Activated naive CD4-positive, alpha-beta T cell treated with anti-CD3 and anti-CD28 coated beads, Interleukin-2, amount 50 U/mL, for 72 hours (primary cell): Measurements from ENCODE around the gene LINGO1. TPM values are rescaled to one million over a fixed set of nuclear protein-coding genes. Genes with fewer than 3 reads are reported as not detected.

Source experiments
- ATAC-seq, 2 donors: fragments of 150-1000 bp; cut with Tn5 transposase; 2 replicates each; pipeline ENCODE4 v1.10.0; 2021; ENCODE audit warnings: mild to moderate bottlenecking in 2 of 2, moderate library complexity in 2 of 2
- DNase-seq, 2 donors: peaks; one replicate each; pipeline ENCODE4 v3.0.0; 2021 to 2022; ENCODE audit warnings: low spot score in 2 of 2
- H3K27ac Mint-ChIP-seq, 2 donors: one replicate each; pipeline ENCODE4 v1.8.0; 2022; ENCODE audit warnings: mild to moderate bottlenecking in 2 of 2, mixed read lengths in 2 of 2
- H3K36me3 Mint-ChIP-seq, 2 donors: one replicate each; pipeline ENCODE4 v1.8.0; 2022; ENCODE audit warnings: mixed read lengths in 2 of 2
- H3K9me3 Mint-ChIP-seq, 2 donors: one replicate each; pipeline ENCODE4 v1.8.0; 2022; ENCODE audit warnings: mixed read lengths in 2 of 2
- total RNA-seq, 2 donors: library from RNA; stranded (reverse); gene quantifications; one replicate each; pipeline ENCODE4 v1.2.3, GENCODE V29; 2022

The LINGO1 gene, protein sequence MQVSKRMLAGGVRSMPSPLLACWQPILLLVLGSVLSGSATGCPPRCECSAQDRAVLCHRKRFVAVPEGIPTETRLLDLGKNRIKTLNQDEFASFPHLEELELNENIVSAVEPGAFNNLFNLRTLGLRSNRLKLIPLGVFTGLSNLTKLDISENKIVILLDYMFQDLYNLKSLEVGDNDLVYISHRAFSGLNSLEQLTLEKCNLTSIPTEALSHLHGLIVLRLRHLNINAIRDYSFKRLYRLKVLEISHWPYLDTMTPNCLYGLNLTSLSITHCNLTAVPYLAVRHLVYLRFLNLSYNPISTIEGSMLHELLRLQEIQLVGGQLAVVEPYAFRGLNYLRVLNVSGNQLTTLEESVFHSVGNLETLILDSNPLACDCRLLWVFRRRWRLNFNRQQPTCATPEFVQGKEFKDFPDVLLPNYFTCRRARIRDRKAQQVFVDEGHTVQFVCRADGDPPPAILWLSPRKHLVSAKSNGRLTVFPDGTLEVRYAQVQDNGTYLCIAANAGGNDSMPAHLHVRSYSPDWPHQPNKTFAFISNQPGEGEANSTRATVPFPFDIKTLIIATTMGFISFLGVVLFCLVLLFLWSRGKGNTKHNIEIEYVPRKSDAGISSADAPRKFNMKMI
- not detected for total RNA-seq

DNA sequence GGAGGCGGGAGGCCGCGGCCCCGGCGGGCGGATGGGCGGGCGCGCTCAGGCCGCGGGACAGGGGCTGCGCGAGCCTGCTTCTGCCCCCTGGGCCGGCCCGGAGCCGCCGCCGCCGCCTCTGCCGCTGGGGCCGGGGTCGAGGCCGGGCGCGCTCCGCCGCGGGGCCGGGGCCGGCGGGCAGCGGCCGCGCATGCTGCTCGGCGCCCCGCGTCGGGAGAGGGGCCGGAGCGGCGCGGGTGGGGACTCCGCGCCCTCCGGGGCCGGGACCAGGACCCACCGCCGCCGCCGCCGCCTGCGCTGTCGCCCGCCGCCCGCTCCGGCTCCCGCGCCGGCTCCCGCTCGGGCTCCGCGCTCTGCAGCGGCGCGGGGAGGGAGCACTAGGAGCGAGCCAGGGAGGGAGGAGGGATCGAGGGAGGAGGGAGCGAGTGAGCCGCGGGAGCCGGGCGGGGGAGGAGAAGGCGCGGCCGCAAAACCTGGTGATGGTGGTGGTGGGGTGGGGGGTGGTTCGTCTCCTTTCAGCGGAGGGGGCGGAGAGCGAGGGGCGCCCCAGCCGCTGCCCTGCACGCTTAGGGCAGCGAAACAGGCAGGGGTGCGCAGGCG is at the start of gene LINGO1:
TSS of gene LINGO1 (minus strand) at position 379 of the 600 bp plus-strand sequence. CDS start 597 bp downstream, outside the sequence.
- Mint-ChIP-seq H3K9me3 (no peaks in the 10 kb centered on the region), H3K27ac (no peak within 1 kb of the TSS), H3K36me3 (no peaks in the 10 kb centered on the region)
- DNase-seq (no peak), ATAC-seq (no peak)

DNA sequence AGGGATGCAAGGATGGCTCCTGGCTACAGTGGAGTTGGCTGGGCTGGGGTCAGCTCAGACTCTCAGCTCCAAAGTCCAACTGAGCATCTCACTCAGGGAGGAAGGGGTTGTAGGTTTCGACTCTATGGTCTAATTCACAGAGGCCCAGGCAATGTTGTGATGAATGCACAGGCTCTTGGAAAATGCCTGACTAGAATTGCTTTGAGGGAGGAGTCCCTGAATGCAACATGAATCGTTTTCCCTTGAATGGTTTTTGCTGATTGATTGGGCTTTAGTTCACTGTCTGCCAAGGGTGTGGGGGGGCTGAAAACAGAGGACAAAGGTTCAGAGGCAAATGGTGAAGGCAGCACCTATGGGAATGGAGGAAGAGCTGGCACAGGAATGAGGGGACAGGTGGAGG is 48.6 kb upstream of the LINGO1 start:
- Mint-ChIP-seq H3K27ac (no peak overlapping the region), H3K9me3 (no peaks in the 10 kb centered on the region), H3K36me3 (no peaks in the 10 kb centered on the region)
- no peak for DNase-seq
- ATAC-seq = no peak

DNA sequence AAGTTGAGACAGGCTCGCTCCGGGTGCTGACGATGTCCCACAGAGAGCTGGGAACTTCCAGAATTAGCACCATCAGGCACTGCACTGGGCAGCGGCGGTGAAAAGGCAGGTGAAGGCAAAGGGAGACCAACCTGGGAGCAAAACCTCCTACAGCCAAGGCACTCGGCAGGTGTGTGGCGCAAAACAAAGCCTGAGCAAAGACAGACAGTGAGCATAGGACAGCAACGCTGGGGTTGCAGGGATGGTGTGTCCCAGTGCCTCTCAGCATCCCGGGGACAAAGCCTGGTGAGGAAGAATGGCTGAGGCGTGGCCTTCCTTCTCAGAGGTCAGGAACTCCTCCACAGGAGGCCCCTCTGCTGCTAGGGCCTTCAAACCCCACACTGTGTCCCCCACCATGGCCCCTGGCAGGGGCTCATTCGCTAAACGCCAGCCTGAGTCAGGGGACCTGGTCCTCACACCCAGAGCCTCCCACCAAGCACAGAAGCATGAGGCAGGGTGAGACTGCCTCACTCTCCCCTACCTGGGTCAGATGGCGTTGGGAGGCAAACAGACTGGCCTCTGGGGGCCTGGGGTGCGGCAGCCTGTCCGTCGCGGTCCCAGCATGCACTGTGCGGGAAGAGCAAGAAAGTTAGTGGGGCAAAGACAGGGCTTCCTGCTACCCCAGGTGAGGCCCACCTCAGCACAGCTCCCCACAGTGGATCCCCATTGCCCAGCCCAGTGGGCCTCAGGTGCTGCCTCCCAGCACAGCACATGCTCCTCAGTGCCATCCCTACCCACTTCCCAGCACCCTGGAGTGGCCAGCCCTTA is 44.1 kb upstream of the LINGO1 start:
- no peak for ATAC-seq

DNA sequence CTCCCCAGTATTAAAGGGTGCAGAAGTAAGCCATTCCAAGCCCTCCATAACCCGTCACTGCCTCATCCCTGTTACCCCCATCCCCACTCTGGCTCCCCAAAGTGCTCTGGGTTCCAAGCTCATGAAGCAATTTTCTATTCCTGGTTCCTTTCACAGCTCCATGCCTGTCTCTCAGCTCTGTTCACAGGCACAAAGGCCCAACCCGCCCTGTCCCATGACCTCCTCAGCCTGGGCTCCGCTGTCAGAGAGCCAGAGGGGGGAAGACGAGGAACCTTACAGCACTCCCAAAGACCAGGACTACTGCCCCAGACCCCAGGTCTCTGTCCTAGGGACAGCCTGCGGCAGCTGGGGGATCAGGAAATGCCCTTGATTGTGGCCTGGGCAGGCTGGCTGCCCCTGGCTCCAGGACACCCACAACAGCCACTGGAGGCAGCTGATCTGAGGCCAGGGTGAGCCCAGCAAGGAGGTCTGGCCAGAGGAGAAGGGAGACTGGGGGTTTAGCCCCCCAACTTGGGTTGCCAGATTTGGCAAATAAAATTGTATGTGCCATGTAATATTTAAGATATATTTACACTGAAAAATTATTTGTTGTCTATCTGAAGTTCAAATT is 43.2 kb upstream of the LINGO1 start:
- DNase-seq (no peak), ATAC-seq (no peak)
- Mint-ChIP-seq H3K27ac (no peak overlapping the region), H3K9me3 (no peaks in the 10 kb centered on the region), H3K36me3 (no peaks in the 10 kb centered on the region)

More for the DNA sequence above, 44.1 kb upstream of the LINGO1 start:
- no peak for DNase-seq
- Mint-ChIP-seq H3K9me3 (no peaks in the 10 kb centered on the region), H3K27ac (no peak overlapping the region), H3K36me3 (no peaks in the 10 kb centered on the region)

DNA sequence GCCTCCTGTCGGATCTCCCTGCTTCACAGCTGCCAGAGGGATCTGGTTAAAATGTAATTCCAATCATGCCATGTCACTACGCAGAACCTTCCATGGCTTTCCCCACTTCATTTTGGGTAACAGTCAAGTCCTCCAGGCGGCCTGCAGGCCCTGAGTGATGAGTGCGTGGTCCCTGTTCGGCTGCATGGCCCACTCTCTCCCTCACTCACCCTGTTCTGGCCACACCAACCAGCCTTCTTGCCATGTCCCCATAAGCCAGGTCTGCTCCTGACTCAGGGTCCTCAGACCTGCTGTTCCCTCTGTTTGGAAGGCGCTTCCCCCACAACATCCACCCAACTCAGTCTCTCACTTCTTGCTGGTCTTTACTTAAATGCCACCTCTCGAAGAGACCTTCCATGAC is 41.6 kb upstream of the LINGO1 start:
- no peak overlapping the region for H3K27ac Mint-ChIP-seq

DNA sequence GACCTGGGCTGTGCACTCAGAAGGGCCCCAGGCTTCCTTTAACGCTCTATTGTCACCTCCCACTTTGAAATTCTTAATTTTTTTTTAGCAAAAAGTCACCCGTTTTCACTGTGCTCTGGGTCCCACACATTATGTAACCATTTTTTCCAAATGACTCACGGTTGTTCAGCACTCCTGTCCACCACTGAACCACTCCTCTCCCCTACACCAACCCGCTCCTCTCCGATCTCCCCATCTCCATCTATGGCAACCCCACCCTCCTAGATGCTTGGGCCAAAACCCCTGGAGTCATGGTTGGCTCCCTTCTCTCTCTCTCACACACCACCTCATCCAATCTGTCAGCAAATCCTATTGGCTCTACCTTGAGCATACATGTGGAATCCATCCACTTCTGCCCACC is 41.2 kb upstream of the LINGO1 start:
- Mint-ChIP-seq H3K27ac (no peak overlapping the region), H3K36me3 (no peaks in the 10 kb centered on the region), H3K9me3 (no peaks in the 10 kb centered on the region)
- ATAC-seq (no peak), DNase-seq (no peak)

More for the DNA sequence above, 41.6 kb upstream of the LINGO1 start:
- DNase-seq (no peak), ATAC-seq (no peak)
- Mint-ChIP-seq H3K9me3 (no peaks in the 10 kb centered on the region), H3K36me3 (no peaks in the 10 kb centered on the region)

DNA sequence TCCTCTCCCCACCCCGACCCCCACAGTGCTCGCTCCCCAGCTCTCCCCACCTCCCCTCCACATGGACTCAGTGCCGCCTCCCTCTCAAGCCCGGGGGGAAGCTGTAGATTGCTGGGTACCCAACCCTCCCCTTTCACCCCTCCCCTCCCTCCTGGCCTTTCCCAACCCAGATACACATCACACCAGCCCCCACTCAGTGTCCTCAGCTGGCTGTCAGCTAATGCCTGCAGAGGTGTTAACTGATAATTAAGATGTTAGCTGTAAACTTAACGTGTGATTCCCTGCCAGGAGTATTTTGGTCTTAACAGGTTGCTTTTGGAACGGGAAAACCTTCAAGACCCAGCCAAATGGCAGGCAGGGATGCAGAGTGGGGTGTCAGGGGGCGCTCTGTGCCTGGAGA is 39.4 kb upstream of the LINGO1 start:
- no peaks in the 10 kb centered on the region for H3K9me3 Mint-ChIP-seq
- no peaks in the 10 kb centered on the region for H3K36me3 Mint-ChIP-seq
- H3K27ac Mint-ChIP-seq = no peak overlapping the region
- no peak for ATAC-seq
- no peak for DNase-seq

DNA sequence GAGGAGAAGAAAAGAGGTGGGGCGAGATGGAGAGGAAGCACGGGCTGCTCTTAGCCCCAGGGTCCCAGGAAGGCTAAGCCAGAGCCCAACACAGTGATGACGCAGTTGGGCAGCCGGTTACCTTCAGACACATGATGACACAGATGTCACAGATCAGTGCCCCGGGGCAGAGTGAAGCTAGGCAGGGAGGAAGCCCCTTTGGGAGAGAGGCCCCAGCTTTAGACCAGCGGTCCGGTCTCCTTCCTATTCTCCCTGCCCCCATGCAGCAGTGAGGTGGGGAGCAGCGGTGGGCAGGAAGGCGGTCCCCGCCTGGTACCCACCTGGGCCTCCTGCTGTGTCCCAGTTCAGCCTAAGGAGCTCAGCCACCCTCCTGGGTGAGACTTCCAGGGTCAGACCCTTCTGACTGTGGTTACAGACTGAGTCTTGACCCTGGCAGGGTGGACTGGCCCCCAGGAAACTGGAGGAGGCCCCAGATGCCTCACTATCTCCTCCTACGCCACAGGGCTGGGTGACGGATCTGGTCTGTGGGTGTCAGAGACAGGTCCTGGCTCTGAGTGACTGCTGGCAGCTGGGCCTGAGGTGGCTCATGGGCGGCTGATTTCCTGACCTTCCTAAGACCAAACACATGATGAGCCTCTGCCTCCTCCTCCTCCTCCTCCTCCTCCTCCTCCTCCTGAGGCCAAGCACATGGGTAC is 38.8 kb upstream of the LINGO1 start:
- Mint-ChIP-seq H3K27ac (no peak overlapping the region), H3K36me3 (no peaks in the 10 kb centered on the region), H3K9me3 (no peaks in the 10 kb centered on the region)
- DNase-seq (no peak), ATAC-seq (no peak)

DNA sequence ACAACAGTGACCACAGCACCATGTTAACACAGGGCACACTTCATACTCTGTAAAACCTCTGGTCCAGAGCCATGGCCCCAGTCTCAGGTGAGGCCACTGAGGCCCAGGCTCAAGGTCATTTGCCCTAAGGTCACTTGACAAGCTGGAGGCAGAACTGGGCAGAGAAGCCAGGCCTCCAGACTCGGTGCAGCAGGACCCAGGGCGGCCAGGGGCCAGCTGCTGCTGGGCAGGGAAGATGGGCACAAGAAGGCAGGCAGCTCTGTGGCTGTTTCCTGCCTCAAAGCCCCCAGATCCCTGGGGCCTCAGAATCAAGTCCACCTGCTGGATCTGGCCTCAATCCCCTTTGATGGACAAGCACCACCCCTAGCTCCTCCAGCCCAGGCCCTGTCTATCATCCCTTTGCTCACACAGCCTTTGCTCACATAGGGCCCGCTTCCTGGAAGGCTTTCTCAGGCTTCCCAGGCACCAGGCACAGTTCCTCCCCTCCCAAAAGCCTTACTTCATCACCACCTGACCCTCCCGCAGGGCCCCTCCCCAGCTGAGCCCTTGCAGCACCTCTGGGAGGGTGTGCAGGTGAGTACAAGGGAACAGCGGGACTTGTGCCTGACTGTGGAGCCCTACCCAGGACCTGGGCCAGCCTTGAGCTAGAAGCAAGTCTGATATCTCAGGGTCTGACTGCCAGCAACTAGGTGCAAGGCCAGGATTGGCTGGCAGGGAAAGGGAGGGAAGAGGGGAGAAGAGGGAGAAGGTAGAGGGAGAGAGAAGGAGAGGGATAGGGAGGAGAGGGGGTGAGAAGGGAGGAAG is 38.0 kb upstream of the LINGO1 start:
- ATAC-seq (no peak), DNase-seq (no peak)
- Mint-ChIP-seq H3K9me3 (no peaks in the 10 kb centered on the region), H3K36me3 (no peaks in the 10 kb centered on the region), H3K27ac (no peak overlapping the region)

DNA sequence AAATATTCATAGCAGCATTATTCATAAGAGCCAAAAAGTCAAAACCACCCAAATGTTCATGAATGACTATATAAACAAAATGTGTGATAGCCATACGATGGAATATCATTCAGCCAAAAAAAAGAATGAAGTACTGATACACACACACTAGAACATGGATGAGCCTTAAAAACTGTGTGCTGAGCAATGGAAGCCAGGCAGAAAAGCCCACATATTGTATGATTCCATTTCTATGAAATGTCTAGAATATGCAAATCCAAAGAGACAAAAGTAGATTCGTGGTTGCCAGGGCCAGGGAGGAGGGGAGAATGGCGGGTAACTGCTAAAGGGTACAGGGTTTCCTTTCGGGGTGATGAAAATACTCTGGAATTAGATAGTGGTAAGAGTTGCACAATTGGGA is 37.2 kb upstream of the LINGO1 start:
- H3K27ac Mint-ChIP-seq = no peak overlapping the region
- no peaks in the 10 kb centered on the region for H3K36me3 Mint-ChIP-seq
- no peaks in the 10 kb centered on the region for H3K9me3 Mint-ChIP-seq
- no peak for ATAC-seq
- no peak for DNase-seq

DNA sequence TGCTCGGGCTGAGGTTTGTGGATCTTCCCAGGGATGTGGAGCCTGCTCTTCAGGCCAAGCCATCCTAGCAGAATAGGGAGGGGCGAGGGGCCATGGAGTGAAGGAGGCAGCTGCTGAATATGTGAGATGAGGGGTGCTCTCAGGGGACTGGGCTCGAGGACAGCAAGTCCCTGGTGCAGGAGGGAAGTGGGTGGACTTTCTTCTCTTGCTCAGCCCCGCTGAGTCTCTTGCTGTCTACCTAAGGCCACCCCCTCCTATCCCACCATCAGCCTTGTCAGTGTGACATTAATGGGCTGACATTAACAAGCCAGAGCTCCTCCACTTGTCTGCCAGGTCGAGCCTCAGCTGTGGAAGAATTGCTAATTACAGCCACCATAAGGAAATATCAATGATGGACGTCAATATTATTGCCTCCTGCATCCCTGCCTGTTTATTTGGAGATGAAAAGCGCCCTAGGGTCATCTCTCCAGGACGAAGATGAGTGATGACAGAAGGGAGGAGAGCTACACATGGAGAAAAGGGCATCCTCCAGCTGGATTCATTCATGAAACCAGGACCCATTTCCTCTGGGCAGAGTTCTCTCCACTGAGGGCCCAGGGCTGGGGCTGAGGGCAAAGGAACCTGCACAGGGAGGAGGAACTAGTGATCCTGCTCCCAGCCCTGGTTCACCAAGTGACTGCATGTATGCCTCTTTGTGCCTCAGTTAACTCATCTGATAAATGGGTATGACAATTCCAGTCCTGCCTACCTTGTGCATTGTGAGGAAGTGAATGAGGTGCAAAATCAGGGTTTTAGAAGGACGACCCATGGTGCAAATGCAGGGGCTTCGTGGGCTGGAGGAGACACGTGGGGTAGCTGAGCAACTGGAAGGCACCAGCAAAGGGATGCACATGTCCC is 34.9 kb upstream of the LINGO1 start:
- no peaks in the 10 kb centered on the region for H3K9me3 Mint-ChIP-seq
- DNase-seq = no peak
- no peaks in the 10 kb centered on the region for H3K36me3 Mint-ChIP-seq
- ATAC-seq = no peak
- H3K27ac Mint-ChIP-seq = no peak overlapping the region

DNA sequence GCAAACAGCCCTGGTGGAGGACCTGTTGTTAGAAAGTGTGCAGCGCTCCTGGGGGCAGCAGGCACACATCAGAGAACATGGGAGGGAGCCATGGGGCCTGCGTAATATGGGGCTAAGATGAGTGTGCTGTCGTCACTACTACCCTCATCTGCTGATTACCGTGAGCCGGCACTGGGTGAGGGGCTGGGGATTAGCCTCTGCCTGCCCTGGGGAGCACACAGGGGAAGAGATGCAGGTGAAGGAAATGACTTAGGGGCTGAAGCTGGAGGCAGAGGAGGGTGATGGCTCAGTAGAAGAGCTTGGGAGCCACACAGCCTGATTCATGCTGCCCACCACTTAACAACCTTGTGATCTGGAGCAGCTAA is 33.6 kb upstream of the LINGO1 start:
- ATAC-seq = no peak
- no peak for DNase-seq
- Mint-ChIP-seq H3K36me3 (no peaks in the 10 kb centered on the region), H3K27ac (no peak overlapping the region), H3K9me3 (no peaks in the 10 kb centered on the region)

DNA sequence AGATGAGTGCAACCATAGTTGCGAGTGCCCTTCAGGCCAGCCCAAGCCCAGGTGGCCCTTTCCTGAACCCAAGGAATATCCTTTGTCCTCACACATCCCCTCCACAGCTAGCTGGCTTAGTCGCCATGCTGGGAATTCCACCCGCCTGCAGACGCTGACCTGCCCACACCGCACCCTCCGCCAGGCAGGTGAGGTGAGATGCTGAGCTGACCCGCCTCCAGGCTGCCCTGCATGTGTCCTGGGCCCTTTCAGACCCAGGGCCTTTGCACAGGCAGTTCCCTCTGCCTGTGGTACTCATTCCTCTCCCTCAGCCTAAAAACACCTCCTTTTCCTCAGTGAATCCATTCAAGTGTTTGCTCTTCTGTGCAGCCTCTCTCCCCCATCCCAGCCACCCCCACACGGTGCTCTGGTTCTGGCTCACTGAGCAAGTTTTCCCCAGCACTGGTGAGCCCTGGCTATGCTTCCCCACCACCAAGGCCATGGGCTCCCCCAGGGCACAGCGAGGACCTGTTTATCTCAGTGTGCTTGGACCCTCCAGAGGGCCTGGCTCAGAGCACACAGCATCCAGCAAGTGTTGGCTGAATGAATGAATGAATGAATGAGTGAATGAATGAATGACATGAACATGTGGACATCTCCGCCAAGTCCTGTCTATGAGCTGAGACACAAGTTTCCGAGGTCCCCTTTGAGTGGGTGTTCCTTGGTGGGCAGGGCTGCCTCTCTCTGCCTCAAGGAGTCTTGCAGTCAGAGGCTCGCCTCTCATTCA is 33.0 kb upstream of the LINGO1 start:
- no peaks in the 10 kb centered on the region for H3K9me3 Mint-ChIP-seq
- no peaks in the 10 kb centered on the region for H3K36me3 Mint-ChIP-seq
- DNase-seq (no peak), ATAC-seq (no peak)
- no peak overlapping the region for H3K27ac Mint-ChIP-seq

DNA sequence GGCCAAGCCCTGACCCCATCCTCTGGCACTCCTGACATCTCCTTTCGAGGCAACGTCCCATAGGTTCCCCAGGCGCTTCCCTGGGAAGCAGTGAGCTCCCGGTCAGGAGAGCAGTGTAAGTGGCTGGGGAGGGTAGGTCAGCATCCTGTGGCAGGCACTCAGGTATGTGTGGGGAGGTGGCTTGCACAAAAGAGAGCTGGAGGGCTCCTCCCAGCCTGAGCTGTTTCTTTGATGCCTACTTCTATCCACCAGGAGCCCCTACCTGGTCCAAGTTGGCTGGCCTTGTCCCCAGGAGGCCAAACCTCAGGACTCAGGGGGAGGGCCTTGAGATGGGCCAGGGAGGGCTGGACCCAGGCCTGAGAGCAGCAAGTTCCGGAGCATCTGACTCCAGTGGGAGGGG is 31.7 kb upstream of the LINGO1 start:
- no peak overlapping the region for H3K27ac Mint-ChIP-seq
- H3K9me3 Mint-ChIP-seq = no peaks in the 10 kb centered on the region
- no peaks in the 10 kb centered on the region for H3K36me3 Mint-ChIP-seq
- ATAC-seq (no peak), DNase-seq (no peak)
